Measurements from ENCODE around the gene EMP1.
"Not testable (repeated sequence)": the region's sequence is repeated elsewhere in the genome, so short reads cannot be mapped to it uniquely, and the experiment has no call there.

The EMP1 gene

DNA sequence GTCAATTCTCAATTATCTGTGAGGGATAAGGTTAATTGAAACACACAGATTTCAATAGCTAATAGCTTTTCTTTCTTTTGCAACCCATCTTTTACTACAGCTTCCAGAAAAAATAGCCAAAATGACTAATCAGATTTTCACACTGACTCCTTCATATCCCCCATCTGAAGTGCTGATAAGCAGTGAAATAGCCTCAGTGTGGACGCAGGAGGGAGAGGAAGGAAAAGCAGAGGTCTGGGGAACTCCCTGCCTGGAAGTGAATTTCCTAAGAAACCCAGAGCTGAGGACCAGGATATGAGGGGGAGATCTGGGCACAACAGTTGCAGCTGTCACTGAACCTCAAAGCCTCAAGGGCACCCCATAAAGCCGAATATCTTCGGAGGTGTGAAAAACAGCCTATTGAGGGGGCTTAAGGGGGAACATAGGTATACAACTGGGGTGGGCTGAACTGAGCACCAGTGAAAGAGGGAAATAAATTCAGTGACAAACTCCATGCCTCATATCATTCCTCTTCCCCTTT is 60.9 kb downstream of the EMP1 start:
- no peak for DNase-seq (ENCODE audit: low read depth in 2 of 2)

DNA sequence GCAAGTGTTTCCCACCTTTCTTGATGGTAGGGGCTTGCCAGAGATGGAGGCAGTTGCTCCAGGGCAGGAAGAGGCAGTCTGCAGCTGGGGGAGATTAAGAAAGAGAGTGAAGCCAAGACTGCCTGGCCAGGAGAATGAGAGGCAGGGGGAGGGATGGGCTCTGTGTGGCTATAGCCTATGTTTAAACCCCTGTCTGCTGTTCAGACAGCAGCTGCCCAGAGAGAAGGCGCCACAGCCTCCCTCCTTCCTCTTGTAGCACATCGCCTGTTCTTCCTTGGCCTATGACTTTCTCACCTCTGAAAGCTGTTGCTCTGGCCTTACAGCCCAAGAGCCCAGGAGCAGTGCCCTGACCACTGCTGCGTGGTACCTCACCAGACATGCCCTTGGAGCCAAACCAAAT is 61.7 kb downstream of the EMP1 start:
- DNase-seq (ENCODE audit: low read depth in 2 of 2) = no peak

DNA sequence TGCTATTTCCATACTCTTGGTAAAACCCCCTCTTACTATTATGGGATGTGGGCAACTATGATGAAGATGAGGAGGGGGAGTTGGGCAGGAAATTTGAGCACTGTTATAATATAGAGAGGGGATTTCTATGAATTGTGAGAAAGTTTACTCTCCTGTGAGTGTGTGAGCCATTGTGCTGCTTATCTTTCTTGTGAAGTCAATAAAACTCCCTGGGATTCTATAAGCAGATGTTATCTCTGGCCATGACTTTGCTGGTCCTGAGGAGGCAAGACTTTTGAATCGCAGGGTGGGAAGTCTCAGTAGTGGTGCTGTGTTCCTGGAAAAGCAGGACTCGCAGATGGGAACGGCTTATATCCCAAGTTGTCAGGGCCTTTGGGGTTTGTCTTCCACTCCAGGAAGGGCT is 62.2 kb downstream of the EMP1 start:
- DNase-seq (ENCODE audit: low read depth in 2 of 2) = no peak

GRCh38 chr12:13259625-13260024 is 63.1 kb downstream of the EMP1 start:
- DNase-seq (ENCODE audit: low read depth in 2 of 2) = not testable (repeated sequence)

GRCh38 chr12:13267826-13268225 is 71.3 kb downstream of the EMP1 start:
- DNase-seq (ENCODE audit: low read depth in 2 of 2) = not testable (repeated sequence)

DNA sequence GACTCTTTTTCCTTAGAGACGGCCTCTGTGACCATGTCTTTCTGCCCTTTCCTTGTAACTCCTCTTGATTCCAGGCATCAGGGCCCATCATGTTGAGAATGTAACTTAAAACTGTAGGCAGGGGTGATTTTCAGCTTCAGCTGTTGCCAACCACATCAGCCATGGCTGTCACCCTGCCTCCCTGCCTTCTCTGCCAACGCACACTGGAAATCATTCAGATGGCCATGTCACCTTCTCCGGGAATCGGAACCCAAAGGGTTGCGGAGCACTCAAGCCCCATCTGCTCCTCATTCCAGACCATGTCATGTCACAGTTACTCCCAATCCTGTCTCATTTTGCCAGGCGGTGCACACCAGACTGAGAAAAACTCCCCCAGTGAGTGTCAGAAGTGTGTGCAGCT is 72.1 kb downstream of the EMP1 start:
- no peak for DNase-seq (ENCODE audit: low read depth in 2 of 2)

All from stimulated activated CD8-positive, alpha-beta memory T cell treated with anti-CD3 and anti-CD28 coated beads, Interleukin-15, amount 100 ng/mL, for 48 hours (primary cell).